IMR-90 (cell line): Measurements from ENCODE around the gene IFIT2.

Experiments used
- CHD1 ChIP-seq: IDR thresholded peaks from 2 replicates; pipeline ENCODE4 v1.6.1; 2012; ENCODE audit warnings: low read depth, low read length, improper control_type of control experiment
- CTCF ChIP-seq: conservative IDR thresholded peaks from 2 replicates; pipeline ENCODE4 v1.5.1; 2012; ENCODE audit warnings: mild to moderate bottlenecking, low read depth, low read length, improper control_type of control experiment
- ELK1 ChIP-seq: fragments of 150-350 bp; IDR thresholded peaks from 2 replicates; pipeline ENCODE4 v1.6.1; 2016; ENCODE audit warnings: low read depth, mild to moderate bottlenecking, low read length, moderate library complexity, borderline replicate concordance
- POLR2A ChIP-seq: IDR thresholded peaks from 2 replicates; pipeline ENCODE4 v1.6.1; 2012; ENCODE audit warnings: mild to moderate bottlenecking, low read depth, low read length

GRCh38 chr10:89344156-89344555 lies 42.3 kb downstream of the IFIT2 start:
- TF ChIP-seq CTCF: no peak
- no peak for TF ChIP-seq CHD1
- no peak for TF ChIP-seq ELK1
- no peak for TF ChIP-seq POLR2A
